Trophoblast cell (in vitro differentiated cells and primary cell): Measurements from ENCODE around the gene OPALIN.
A peak's percentile ranks its signal among the peaks of the same experiment; 100 is the strongest.

Experiments used
- DNase-seq, 2 donors: peaks; one replicate each; pipeline ENCODE4 v3.0.0-alpha.2; 2016
- H2AFZ ChIP-seq: 2 replicates; pipeline ENCODE4 v1.6.1; 2013; ENCODE audit warnings: low read length, moderate library complexity, mild to moderate bottlenecking; ENCODE audit not compliant: insufficient read depth, poor library complexity
- H2AK5ac ChIP-seq: 2 replicates; pipeline ENCODE4 v1.6.1; 2013; ENCODE audit warnings: mild to moderate bottlenecking, low read length
- H2BK120ac ChIP-seq: 2 replicates; pipeline ENCODE4 v1.6.1; 2013; ENCODE audit warnings: low read length, mild to moderate bottlenecking, moderate library complexity; ENCODE audit not compliant: insufficient read depth, poor library complexity
- H2BK12ac ChIP-seq: 2 replicates; pipeline ENCODE4 v1.6.1; 2013; ENCODE audit warnings: mild to moderate bottlenecking, low read length, moderate library complexity
- H2BK5ac ChIP-seq: 2 replicates; pipeline ENCODE4 v1.6.1; 2013; ENCODE audit warnings: low read length, low read depth, moderate library complexity, mild to moderate bottlenecking; ENCODE audit not compliant: poor library complexity
- H3K14ac ChIP-seq: 2 replicates; pipeline ENCODE4 v1.6.1; 2013; ENCODE audit warnings: mild to moderate bottlenecking, low read length
- H3K18ac ChIP-seq: 2 replicates; pipeline ENCODE4 v1.6.1; 2013; ENCODE audit warnings: mild to moderate bottlenecking, low read length
- H3K23ac ChIP-seq: 2 replicates; pipeline ENCODE4 v1.6.1; 2013; ENCODE audit warnings: low read length
- H3K27ac ChIP-seq: 2 replicates; pipeline ENCODE4 v1.5.1; 2013; ENCODE audit warnings: low read depth, mild to moderate bottlenecking, inconsistent platforms, low read length, moderate library complexity
- H3K27me3 ChIP-seq: 2 replicates; pipeline ENCODE4 v1.6.1; 2013; ENCODE audit warnings: inconsistent platforms, mild to moderate bottlenecking, low read length, moderate library complexity; ENCODE audit not compliant: insufficient read depth
- H3K36me3 ChIP-seq, 2 experiments: 1 replicate in 1 of 2; 2 replicates in 1 of 2; pipeline ENCODE4 v1.6.1; 2013; ENCODE audit warnings: low read length in 2 of 2, mild to moderate bottlenecking in 2 of 2, moderate library complexity in 1 of 2; ENCODE audit not compliant: insufficient read depth in 2 of 2, control insufficient read depth in 1 of 2
- H3K4ac ChIP-seq: 2 replicates; pipeline ENCODE4 v1.6.1; 2013; ENCODE audit warnings: low read depth, mild to moderate bottlenecking, low read length, moderate library complexity
- H3K4me1 ChIP-seq, 2 experiments: 1 replicate in 1 of 2; 2 replicates in 1 of 2; pipeline ENCODE4 v1.6.1; 2013; ENCODE audit warnings: low read length in 2 of 2, mild to moderate bottlenecking in 2 of 2, moderate library complexity in 1 of 2; ENCODE audit not compliant: insufficient read depth in 2 of 2, control insufficient read depth in 1 of 2
- H3K4me2 ChIP-seq: 2 replicates; pipeline ENCODE4 v1.6.1; 2013; ENCODE audit warnings: inconsistent platforms, mild to moderate bottlenecking, low read length, moderate library complexity
- H3K4me3 ChIP-seq: 2 replicates; pipeline ENCODE4 v1.5.1; 2013; ENCODE audit warnings: mild to moderate bottlenecking, low read depth, low read length, inconsistent platforms
- H3K79me1 ChIP-seq: one replicate; pipeline ENCODE4 v1.6.1; 2013; ENCODE audit warnings: low read length
- H3K79me2 ChIP-seq: 2 replicates; pipeline ENCODE4 v1.6.1; 2013; ENCODE audit warnings: low read length, mild to moderate bottlenecking; ENCODE audit not compliant: control insufficient read depth, insufficient read depth, poor library complexity
- H3K9ac ChIP-seq: 2 replicates; pipeline ENCODE4 v1.6.1; 2013; ENCODE audit warnings: mild to moderate bottlenecking, low read length
- H3K9me3 ChIP-seq: 2 replicates; pipeline ENCODE4 v1.6.1; 2013; ENCODE audit warnings: low read depth, mild to moderate bottlenecking, control low read depth, inconsistent platforms, low read length; ENCODE audit not compliant: insufficient read depth
- H4K12ac ChIP-seq: 2 replicates; pipeline ENCODE4 v1.6.1; 2013; ENCODE audit warnings: low read depth, mild to moderate bottlenecking, low read length, moderate library complexity
- H4K8ac ChIP-seq: 2 replicates; pipeline ENCODE4 v1.6.1; 2013; ENCODE audit warnings: low read depth, mild to moderate bottlenecking, low read length, moderate library complexity
- H4K91ac ChIP-seq: one replicate; pipeline ENCODE4 v1.6.1; 2013; ENCODE audit warnings: low read depth, mild to moderate bottlenecking, low read length, moderate library complexity
- WGBS: extraction: QIAGEN DNeasy Blood & Tissue Kit; methylation state at CpG from one replicate; pipeline ENCODE4 v1.1.7; 2013; ENCODE audit warnings: missing lambda C conversion rate; ENCODE audit not compliant: insufficient read length, insufficient coverage; ENCODE audit errors: extremely low coverage; 5-methylcytosine and 5-hydroxymethylcytosine counted together

OPALIN gene

GRCh38 chr10:96395931-96396877 is 37.4 kb upstream of the OPALIN start:
- no CpG with 5 or more reads among the region's 24 CpGs for WGBS
- H3K23ac ChIP-seq: no peak overlapping the region
- H3K4me3 ChIP-seq: no peak overlapping the region

GRCh38 chr10:96390460-96390864 is 31.7 kb upstream of the OPALIN start:
- H3K23ac ChIP-seq: no peak overlapping the region
- no peaks in the 10 kb centered on the region for H3K79me1 ChIP-seq
- peaks cover 2 to 4% of the 10 kb centered on the region in 2 experiments for H3K4me1 ChIP-seq
- H2BK12ac ChIP-seq: no peak overlapping the region
- no peak overlapping the region for H4K91ac ChIP-seq
- H3K27me3 ChIP-seq: no peaks in the 10 kb centered on the region
- DNase-seq: no peak
- no peak overlapping the region for H3K4me2 ChIP-seq
- H3K9ac ChIP-seq: no peak overlapping the region
- H3K4me3 ChIP-seq: no peak overlapping the region
- H4K12ac ChIP-seq: no peak overlapping the region
- H3K79me2 ChIP-seq: no peaks in the 10 kb centered on the region
- H3K36me3 ChIP-seq: no peaks in the 10 kb centered on the region
- no peak overlapping the region for H3K4ac ChIP-seq
- H2BK120ac ChIP-seq: no peak overlapping the region
- no CpG with 5 or more reads among the region's 7 CpGs for WGBS
- no peak overlapping the region for H4K8ac ChIP-seq
- no peak overlapping the region for H2AK5ac ChIP-seq
- no peak overlapping the region for H2BK5ac ChIP-seq
- H2AFZ ChIP-seq: no peak overlapping the region
- no peak overlapping the region for H3K18ac ChIP-seq
- H3K9me3 ChIP-seq: no peaks in the 10 kb centered on the region
- no peak overlapping the region for H3K27ac ChIP-seq
- H3K14ac ChIP-seq: no peak overlapping the region

More at GRCh38 chr10:96395931-96396877, 37.4 kb upstream of the OPALIN start:
- Histone ChIP-seq H4K8ac (no peak overlapping the region), H3K27ac (no peak overlapping the region), H3K27me3 (no peaks in the 10 kb centered on the region), H2BK120ac (no peak overlapping the region), H2AK5ac (no peak overlapping the region), H3K9ac (no peak overlapping the region), H3K4ac (no peak overlapping the region), H3K79me2 (no peaks in the 10 kb centered on the region), H4K12ac (no peak overlapping the region), H3K4me1 (no peaks in the 10 kb centered on the region), H3K4me2 (peak overlapping the region; percentile 57), H3K14ac (no peak overlapping the region), H3K36me3 (no peaks in the 10 kb centered on the region), H3K9me3 (no peaks in the 10 kb centered on the region), H2AFZ (no peak overlapping the region), H2BK12ac (no peak overlapping the region), H2BK5ac (no peak overlapping the region), H4K91ac (no peak overlapping the region), H3K18ac (no peak overlapping the region), H3K79me1 (no peaks in the 10 kb centered on the region)
- peak; percentile 47 to 74 for DNase-seq

GRCh38 chr10:96389785-96390184 is 31.0 kb upstream of the OPALIN start:
- Histone ChIP-seq H3K36me3 (no peaks in the 10 kb centered on the region), H2AFZ (no peak overlapping the region), H3K27ac (no peak overlapping the region), H3K9ac (no peak overlapping the region), H3K23ac (no peak overlapping the region), H3K14ac (no peak overlapping the region), H3K4me2 (no peak overlapping the region), H2BK5ac (no peak overlapping the region), H3K79me1 (no peaks in the 10 kb centered on the region), H4K91ac (no peak overlapping the region), H2AK5ac (no peak overlapping the region), H3K4me1 (peaks cover 2 to 4% of the 10 kb centered on the region in 2 experiments), H3K79me2 (no peaks in the 10 kb centered on the region), H3K4me3 (no peak overlapping the region), H2BK12ac (no peak overlapping the region), H3K4ac (no peak overlapping the region), H3K27me3 (no peaks in the 10 kb centered on the region), H4K8ac (no peak overlapping the region), H4K12ac (no peak overlapping the region), H3K18ac (no peak overlapping the region), H3K9me3 (no peaks in the 10 kb centered on the region), H2BK120ac (no peak overlapping the region)
- DNase-seq: no peak
- no CpG with 5 or more reads among the region's 5 CpGs for WGBS

- no peaks in the 10 kb centered on the region for H3K36me3 ChIP-seq
- no peak overlapping the region for H3K4ac ChIP-seq
- no peaks in the 10 kb centered on the region for H3K27me3 ChIP-seq
- H4K12ac ChIP-seq: no peak overlapping the region
- no peak overlapping the region for H3K18ac ChIP-seq
- peaks cover 4 to 6% of the 10 kb centered on the region in 2 experiments for H3K4me1 ChIP-seq
- H3K14ac ChIP-seq: no peak overlapping the region
- no peak overlapping the region for H4K8ac ChIP-seq
- H3K9ac ChIP-seq: no peak overlapping the region
- no peak overlapping the region for H2AFZ ChIP-seq
- WGBS: no CpG with 5 or more reads among the region's 7 CpGs
- no peaks in the 10 kb centered on the region for H3K79me2 ChIP-seq
- no peaks in the 10 kb centered on the region for H3K79me1 ChIP-seq
- no peaks in the 10 kb centered on the region for H3K9me3 ChIP-seq
- H3K27ac ChIP-seq: no peak overlapping the region
- H2BK5ac ChIP-seq: no peak overlapping the region
- no peak overlapping the region for H3K4me2 ChIP-seq
- no peak overlapping the region for H2AK5ac ChIP-seq
- no peak overlapping the region for H4K91ac ChIP-seq
- H2BK12ac ChIP-seq: no peak overlapping the region
- H2BK120ac ChIP-seq: no peak overlapping the region
- DNase-seq: no peak
- no peak overlapping the region for H3K4me3 ChIP-seq
- H3K23ac ChIP-seq: no peak overlapping the region
Observed at GRCh38 chr10:96387601-96388000, 28.8 kb upstream of the OPALIN start.
